HG03095 (cell line): ENCODE data around the gene ROBO2.

Experiments used
- ATAC-seq: cut with Tn5 transposase; IDR thresholded peaks from one replicate; pipeline ENCODE4 v1.9.1; 2021; ENCODE audit warnings: moderate library complexity; ENCODE audit not compliant: unreplicated experiment

The ROBO2 gene

DNA sequence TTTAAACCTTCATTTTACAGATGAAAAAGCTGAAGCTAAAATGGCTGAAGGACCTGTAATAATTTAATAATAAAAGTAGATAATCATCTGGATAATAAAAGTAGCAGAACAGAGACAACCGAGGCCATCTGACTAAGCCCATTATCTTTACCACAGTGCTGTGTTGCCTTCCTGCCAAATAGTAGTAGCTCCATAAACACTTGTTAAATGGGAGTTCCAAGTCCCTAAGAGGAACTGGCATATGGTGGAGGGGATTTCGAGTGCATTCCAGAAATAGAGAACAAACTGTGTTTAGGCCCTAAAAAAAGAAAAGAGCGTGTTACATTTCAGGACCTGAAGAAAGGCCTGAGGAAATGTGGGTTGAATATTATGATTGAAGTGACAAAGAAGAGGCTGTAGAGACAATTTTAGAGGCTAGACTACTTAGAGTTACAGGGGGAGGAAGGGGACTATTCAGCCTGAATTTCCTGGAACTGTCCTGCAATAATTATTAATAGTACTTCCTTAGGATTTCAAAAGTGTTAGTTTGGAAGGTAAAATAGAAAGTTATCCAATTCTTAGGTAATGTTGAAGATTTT lies 424.3 kb downstream of the ROBO2 start:
- no peak for ATAC-seq

DNA sequence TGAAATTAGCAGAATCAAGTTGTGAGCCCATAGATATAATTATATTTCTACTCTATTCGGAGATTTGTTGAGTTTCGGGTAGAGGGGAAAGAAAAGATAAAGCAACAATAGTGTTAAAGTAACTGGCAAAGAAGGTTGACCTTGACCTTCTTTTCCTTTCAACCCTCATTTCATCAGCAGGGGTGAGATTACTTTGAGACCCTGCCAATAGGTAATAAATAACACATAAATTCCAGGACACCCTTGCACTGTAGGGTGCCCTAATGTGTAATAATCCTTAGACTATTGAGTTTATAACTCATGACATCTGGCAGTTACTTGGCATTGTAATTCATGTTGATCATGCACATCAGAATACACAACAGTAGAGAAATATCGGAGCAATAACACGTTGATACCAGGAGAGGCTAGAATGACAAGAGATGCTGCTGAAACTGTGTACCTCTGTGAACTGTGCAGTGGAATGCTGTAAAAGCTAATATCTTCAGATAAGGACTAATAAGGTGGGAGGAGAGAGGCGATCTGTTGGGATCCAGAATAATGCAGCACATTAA lies 426.7 kb downstream of the ROBO2 start:
- no peak for ATAC-seq

DNA sequence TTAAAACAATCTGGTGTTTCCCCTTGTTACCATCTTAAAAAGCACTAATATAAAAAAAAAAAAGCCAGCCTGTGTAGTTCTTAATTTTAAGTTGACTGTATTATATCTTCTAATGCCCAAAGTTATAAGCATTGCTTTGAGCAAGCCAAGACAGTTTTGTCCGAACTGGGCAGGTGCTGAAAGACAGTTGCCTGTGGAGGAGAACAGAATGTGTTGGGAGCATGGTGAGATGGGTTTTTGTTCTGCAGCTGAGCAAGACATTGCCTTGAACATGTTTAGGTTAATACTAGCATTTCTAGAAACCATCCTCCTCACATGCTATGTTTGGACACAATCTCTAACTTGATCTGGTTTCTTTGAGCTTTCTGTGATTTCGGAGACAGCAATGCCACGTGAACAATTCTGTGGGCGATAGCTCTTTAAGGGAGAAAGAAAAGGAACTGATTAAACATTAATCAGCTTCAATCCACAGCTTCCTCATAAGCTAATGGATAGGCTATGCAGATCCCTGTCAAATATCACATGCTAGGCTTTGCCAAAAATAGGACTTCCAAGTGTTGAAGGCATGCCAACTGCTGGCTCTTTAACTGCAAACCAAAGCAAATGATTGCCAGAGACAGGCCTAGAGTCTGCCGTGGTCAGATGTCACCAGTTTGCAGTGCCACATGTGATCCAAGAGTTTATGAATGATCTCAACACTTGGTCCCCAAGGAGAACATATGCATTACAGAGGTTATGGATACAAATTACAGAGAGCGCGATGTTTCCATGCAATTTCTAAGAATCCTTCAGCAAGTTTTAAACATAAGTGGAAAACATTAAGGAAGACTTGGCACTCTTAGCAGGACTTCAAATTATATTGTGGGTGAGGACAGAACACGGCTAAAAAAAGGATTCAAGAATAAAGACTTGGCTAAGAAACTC lies 428.1 kb downstream of the ROBO2 start:
- ATAC-seq, result no peak

DNA sequence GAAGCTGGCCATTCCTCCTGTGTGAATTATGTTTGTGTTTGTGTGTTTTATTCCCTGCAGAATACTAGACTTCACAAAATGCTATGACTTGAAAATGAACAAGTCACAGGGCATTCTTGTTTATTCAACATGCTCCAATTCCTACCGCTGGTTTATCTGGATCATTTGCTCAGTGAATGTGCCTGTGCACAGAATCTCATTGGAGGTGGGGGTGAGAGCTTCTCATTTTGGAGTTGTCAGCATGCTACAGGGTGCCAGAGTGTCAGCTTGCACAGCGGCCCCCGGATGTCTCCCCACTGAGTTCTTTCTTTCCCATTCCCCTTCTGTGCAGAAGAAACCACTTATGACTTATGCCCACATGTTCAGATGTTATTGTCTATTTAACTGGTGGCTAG lies 428.7 kb downstream of the ROBO2 start:
- ATAC-seq, result no peak

DNA sequence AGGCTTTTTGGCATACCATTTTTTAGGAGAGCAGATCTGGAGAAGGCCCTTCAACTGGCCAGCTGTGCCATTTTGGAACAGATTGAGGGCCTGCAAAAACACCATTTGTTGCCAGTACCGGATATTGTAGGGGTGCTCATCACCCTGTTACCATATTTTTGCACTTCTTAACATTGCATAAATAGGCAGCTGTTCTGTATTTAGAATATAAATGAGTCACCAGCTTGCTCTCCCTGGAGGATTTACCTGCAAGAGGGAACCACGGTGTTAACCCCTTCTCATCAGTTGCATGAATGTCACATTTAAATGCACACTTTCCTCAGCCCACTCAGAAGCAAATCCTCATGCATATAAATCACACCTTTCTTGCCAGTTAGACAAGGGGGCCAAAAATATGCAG lies 435.6 kb downstream of the ROBO2 start:
- ATAC-seq, result no peak

DNA sequence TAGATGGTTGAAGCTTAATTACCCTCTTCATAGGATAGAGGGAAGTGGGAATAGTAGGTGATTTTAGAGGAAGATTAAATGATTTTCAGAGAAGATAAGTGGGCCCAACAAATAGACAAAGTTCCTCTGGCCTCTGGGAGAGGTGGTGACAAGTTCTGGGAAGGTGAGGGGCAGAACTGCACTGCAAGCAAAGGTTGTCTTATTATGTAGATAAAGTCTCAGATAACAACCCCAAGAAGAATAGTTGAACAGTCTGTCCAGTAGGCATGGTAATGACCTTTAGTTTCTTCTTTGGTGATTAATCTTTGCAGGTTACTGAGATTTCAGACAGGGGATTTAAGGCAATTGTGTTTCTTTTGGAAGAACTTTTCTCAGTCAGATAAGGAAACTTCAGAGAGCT lies 439.1 kb downstream of the ROBO2 start:
- ATAC-seq, result no peak

DNA sequence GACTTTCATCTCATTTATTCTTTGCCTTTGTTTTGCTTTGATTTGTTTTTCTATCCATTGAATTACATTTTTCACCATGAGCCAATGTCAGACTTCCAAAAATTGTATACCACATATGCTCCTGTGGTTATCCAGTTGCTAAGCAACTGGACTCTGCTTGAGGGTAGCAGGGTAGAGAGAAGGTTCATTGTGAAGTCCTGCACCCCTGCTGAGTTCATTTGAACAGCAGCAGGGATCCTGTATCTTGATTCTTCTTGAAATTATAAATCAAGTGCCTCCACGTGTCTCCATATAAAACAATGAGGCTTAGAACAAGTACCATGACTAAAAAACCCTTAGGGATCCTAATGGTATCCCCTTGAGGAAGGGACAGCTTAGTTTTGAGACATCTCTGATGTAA lies 449.3 kb downstream of the ROBO2 start:
- no peak for ATAC-seq

DNA sequence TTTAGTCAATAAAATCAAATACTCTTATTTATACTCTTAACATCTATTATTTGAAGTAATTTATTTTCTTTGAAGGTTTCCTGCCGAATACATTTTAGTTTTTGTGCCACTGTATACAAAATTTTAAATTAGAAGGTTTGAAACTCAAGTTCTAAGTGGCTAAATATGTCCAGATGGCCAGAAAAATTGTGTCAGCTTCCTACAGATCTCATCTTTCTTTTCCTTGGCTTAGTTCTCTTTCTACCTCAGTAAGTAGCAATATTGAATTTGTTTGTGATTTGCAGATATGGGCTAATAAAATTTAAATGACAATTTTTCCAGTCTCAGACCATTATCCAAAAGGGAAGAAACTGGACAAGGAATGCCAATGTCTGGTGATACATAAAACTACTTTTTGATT lies 452.1 kb downstream of the ROBO2 start:
- no peak for ATAC-seq

DNA sequence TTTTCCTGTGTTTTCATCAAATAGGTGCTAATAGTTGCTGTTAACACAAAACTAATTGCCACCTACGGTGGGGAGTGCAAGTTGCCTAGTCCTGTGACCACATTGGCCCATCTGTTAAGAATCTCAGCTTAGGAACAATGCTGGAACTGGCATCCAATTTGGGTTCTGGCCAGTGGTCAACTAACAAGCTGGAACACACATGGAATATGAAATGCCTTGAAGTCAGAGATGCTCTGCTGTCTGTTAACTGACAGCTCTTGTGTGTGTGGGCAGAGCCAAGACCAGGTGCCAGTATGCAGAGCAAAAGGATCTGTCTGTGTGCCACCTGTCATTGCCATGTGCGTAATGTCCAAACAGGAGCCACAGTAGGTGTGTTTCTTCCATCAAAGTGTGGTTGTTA lies 460.8 kb downstream of the ROBO2 start:
- ATAC-seq, result no peak

DNA sequence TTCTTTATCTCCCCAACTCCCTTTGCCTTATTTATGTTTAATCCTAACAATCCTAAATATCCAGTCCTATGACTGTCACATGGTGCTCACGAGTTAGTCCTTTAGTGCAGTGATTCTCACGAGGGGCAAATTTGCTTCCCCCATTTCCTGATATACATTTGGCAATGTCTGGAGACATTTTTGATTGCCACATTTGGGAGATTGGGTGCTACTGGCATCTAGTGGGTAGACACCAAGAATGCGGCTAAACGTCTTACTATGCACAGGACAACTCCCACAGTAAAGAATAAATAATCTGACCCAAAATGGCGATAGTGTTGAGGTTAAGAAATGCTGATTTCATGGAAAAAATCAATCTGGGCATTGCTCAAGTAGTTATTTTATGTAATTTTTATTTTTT lies 466.5 kb downstream of the ROBO2 start:
- ATAC-seq, result no peak

DNA sequence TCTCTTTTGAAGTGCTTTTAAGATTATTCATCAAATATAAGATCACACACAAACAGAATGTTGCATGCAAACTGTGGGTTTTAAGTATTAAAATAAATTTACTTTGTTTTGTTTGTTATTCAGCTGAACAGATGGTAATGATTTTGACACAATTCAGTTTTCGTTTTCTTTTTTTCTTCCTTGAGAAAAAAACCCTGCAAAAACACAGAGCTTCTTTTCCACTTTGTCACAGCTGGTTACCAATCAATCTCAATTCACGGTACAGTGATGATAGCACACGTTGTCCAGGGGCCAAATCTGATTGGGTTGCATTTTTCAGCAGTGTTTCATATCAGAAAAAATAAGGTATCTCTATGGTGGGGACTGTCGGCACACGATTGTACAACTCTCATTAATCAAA lies 473.6 kb downstream of the ROBO2 start:
- ATAC-seq, result no peak

DNA sequence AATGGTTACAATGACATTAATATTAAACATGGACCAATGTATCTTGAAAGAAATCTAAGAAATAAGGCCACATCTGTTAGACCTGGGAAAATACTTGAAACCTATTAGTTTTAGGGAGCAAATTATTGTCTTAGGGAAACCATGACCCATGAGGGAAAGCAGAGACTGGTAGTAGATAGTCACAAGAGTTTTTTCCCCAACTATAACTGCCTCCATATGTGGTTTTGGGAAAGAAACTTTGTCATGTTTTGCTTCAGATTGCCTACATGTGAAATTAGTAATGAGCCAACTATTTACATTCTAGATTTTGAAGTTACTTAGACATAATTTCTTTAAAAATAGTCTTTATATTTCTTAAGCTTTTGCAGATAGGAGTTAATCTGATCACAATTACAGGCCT lies 474.9 kb downstream of the ROBO2 start:
- ATAC-seq, result no peak

DNA sequence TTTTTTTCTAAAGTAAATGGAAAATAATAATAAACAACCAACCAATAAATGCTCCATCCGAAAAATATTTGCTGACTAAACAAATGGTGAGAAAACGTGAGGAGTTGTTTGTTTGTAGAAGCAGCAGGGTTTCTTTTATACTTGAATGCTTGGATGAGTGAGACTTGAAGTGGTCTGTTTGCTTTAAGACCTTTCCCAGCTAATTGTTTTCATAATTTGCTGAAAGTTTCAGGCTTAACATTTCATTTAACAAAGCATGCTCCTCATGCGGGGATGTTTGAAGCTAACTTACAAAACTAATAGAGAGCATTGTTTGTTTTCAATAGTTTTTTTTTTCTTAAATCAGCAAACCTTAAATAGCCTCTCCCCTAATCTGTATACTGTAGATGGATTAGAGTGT lies 484.6 kb downstream of the ROBO2 start:
- ATAC-seq, result no peak

DNA sequence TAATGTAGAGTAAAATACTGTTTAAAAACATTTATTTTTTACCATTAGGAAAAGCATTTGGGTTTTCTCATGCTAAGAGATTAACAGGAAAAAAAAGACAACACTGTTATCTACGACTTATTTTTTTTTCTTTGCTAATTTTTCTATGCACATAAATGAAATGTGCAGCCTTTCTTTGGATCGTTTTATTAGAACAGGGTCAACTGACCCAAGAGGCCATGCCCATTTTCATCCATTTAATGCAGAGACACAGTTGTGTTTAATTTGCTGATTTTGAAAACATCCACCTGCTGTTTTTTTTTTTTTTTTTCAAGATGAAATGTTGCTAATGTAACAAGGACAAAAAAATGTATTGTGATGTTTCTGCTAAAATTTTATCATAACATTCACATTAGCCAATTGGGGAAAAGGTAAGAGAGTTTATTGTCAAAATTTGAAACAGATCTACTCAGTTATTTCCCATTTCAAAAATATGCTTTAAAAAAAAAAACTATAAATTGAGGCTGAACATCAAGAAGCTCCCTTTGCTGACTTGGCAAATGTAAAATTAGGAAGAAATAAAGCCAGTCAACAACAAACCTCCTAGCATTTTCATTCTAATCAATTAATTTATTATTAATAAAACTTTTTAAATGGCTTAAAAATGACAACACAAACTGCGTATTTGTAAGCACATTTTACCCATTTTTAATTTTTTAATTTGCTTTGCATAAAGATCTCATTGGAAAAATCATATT lies 485.2 kb downstream of the ROBO2 start:
- ATAC-seq, result no peak

DNA sequence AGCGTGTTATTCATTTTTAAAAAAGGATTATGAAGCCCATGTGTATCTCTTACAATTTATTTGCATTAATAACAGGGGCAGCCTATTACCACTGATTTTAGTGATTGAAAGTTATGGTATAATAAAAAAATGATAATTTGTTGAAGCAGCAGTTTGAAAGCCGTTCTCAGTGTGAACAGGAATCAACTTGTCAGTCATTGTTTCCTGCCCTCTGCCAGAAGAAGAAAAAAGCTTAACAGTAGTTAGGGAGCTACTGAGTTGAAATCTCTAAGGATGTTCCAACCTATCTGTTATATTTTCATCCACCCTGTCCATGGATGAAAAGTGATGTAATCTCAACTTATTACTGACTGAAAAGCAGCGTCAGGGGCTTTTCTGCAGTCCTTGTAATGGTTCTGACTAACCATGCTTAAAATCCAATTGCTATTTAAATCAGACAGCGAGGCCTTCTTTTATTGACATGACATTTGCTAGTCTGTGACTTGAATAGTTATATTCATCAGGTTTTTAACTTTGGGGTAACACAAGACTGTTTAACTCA lies 486.7 kb downstream of the ROBO2 start:
- ATAC-seq, result no peak

DNA sequence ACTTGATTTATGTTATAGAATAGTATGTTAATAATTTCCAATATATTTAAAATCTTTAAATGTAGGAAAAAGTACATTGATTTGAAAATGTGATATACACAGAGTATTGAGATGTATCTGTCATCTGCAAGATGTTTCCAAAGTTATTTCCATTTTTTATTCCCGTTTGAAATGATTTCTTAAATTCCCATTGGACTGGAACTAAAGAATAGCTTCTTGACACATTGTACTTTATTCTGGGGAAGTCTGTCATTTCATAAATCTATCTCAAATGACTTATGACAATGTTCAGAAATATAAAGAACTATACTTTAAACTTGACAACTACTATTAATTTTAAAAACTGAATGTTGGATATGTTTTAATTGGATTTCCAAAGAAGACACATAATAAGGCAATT lies 489.6 kb downstream of the ROBO2 start:
- no peak for ATAC-seq

DNA sequence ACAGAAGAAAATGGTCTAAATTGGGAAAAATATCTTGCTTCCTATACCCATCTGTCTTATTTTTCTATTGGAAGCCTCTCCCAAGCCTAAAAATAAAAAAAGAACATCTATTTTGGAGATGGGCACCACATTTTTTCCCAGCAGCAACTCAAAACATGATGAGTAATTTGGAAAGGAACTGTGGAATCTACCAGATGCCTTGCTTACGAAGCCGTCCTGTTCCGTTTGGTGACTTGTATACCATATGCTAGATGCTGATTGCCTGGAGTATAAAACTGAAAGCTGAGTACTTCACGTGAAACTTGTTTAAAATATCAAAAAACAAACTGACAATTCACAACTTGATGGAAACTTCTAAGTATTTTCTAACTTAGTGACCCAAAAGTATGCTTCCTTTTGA lies 491.0 kb downstream of the ROBO2 start:
- no peak for ATAC-seq

DNA sequence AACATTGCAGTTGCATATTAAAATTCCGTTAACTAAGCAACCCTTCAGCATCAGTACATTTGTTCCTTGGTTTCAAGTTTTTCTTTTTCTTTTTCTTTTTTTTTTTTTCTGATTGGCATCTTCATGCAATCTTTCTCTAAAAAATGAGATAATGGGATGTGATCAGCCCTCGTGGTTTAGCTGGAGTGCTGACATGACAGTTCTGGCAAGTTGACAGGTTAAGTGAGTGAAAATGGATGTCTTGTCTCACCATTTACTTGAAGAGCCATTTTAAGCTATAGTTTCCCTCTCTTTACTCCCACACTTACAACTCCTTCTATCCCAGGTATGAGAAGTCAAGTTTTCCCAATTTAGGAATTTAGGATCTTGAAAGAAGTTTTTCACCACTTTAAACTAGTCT lies 495.2 kb downstream of the ROBO2 start:
- ATAC-seq, result no peak

DNA sequence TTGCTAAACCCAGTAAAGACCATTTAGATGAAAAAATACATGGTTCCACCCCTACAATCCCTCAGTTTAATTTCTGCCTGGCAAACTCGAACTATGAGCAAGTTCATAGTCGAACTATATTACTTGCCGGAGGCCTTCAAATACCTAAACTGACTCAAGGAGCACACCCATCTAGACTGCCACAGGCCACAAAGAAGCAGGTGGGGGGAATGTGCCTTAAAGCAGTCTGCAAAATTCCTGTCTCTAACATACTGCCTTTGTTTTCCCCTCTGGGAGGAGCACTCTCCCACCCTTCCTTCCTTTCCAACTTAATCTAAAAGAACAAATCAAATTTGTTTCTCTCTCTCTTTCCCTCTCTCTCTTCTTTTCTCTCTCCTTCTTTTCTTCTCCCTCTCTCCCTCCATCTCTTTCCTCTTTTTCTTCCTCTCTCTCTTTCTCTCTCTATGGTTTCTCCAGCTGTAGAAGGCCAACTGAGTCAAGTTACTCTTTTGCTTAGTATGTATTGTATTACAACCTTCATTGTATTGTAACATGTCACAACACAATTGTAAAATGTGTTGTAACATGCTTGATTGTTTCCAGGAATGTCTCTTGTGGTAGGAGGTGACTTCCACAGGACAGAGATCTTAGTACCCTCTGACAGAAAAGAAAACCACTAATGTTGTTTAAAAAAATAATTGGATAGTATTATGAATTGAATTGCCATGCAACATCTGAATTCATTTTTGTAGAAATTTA lies 496.3 kb downstream of the ROBO2 start:
- ATAC-seq, result no peak

DNA sequence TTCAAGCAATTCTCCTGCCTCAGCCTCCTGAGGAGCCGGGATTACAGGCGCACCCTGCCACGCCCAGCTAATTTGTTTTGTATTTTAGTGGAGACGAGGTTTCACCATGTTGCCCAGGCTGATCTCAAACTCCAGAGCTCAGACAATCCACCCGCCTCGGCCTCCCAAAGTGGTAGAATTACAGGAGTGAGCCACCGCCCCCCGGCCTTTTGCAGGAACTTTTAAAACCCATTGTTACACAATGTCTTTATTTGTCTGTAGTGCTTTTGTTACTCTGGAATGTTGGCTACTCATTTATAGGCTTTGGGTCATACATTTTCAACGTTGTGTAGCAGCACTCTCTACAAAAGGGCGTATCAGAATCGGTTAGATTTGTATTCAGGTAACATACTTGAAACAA lies 499.1 kb downstream of the ROBO2 start:
- ATAC-seq, result no peak

DNA sequence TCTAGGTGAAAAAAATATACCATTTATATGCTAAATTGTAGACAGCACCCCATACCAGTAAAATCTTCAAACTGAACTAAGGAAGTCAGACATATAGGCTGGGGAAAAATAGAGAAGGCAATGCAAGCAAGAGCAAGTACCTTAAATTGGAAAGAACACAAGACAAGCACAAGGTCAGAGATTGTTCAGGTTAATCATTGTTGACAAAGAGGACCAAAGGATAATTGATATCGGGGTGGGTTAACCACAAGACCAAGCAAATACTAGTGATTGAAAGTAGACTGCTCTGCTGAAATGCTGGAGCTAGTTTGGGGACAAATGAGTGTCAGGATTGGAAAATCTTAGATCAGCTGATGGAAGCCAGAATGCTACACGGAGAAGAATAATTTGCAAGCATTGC lies 499.8 kb downstream of the ROBO2 start:
- no peak for ATAC-seq
